HEK293 (cell line): ENCODE measurements around the gene NLGN1.

Experiments
- CTCF ChIA-PET: fragments of 350-600 bp; formaldehyde crosslinking; extraction: SDS; loops from one replicate; lab custom pipeline; 2021; ENCODE audit warnings: antibody characterized with exemption; lab: Yijun Ruan, JAX
- POLR2A ChIA-PET: fragments of 300-600 bp; formaldehyde crosslinking; extraction: SDS; loops from one replicate; lab custom pipeline; 2020; ENCODE audit warnings: antibody characterized with exemption, inconsistent platforms; lab: Yijun Ruan, JAX
- H3K27ac ChIP-seq: fragments of 200-500 bp; sonication (Bioruptor generic); 2 replicates; pipeline ENCODE4 v1.5.1; 2014; ENCODE audit warnings: low read depth, low read length, control low read depth, inconsistent platforms; ENCODE audit errors: extremely low read depth
- H3K36me3 ChIP-seq, 2 experiments: fragments of 200-500 bp in 1 of 2; sonication (Bioruptor generic) in 1 of 2; 1 replicate in 1 of 2; 2 replicates in 1 of 2; pipeline ENCODE4 v1.5.1; 2014 to 2017; ENCODE audit warnings: inconsistent platforms in 2 of 2, low read length in 2 of 2; ENCODE audit not compliant: control insufficient read depth in 2 of 2, insufficient read depth in 1 of 2
- H3K4me1 ChIP-seq: fragments of 200-500 bp; sonication (Bioruptor generic); 2 replicates; pipeline ENCODE4 v1.5.1; 2014; ENCODE audit warnings: mild to moderate bottlenecking, low read length, inconsistent platforms; ENCODE audit not compliant: control insufficient read depth, insufficient read depth
- H3K4me3 ChIP-seq: 2 replicates; pipeline ENCODE4 v1.5.1; 2011; ENCODE audit warnings: low read depth, mild to moderate bottlenecking, control low read depth, low read length, moderate library complexity
- H3K9me3 ChIP-seq: fragments of 200-500 bp; sonication (Bioruptor generic); 2 replicates; pipeline ENCODE4 v1.5.1; 2014; ENCODE audit warnings: low read depth, low read length, inconsistent platforms; ENCODE audit not compliant: control insufficient read depth, insufficient read depth
- BCL11A ChIP-seq: fragments of 450-650 bp; formaldehyde crosslinking; IDR thresholded peaks from 2 replicates; pipeline ENCODE4 v1.5.1; 2016; ENCODE audit warnings: low read depth, missing biosample characterization, missing genetic modification characterization
- BCL11B ChIP-seq: fragments of 450-650 bp; formaldehyde crosslinking; IDR thresholded peaks from 2 replicates; pipeline ENCODE4 v1.5.1; 2016; ENCODE audit warnings: low read depth, missing biosample characterization, missing genetic modification characterization
- GFI1B ChIP-seq: fragments of 450-650 bp; formaldehyde crosslinking; IDR thresholded peaks from 2 replicates; pipeline ENCODE4 v1.5.1; 2016; ENCODE audit warnings: missing biosample characterization, missing genetic modification characterization
- IKZF3 ChIP-seq: fragments of 450-650 bp; IDR thresholded peaks from 2 replicates; pipeline ENCODE4 v1.5.0; 2018; ENCODE audit warnings: missing biosample characterization, mild to moderate bottlenecking, missing genetic modification characterization, moderate library complexity
- KLF16 ChIP-seq: fragments of 450-650 bp; formaldehyde crosslinking; IDR thresholded peaks from 2 replicates; pipeline ENCODE4 v1.5.1; 2017; ENCODE audit warnings: missing biosample characterization, missing genetic modification characterization
- KLF7 ChIP-seq: fragments of 450-650 bp; formaldehyde crosslinking; IDR thresholded peaks from 2 replicates; pipeline ENCODE4 v1.5.1; 2016; ENCODE audit warnings: missing biosample characterization, missing genetic modification characterization, borderline replicate concordance
- MEIS1 ChIP-seq: sonication (generic); formaldehyde crosslinking; IDR thresholded peaks from 2 replicates; pipeline ENCODE4 v1.8.1; 2022; ENCODE audit warnings: missing genetic modification reagents, mild to moderate bottlenecking, borderline replicate concordance
- OSR2 ChIP-seq: fragments of 450-650 bp; formaldehyde crosslinking; IDR thresholded peaks from 2 replicates; pipeline ENCODE4 v1.5.1; 2016; ENCODE audit warnings: missing biosample characterization, missing genetic modification characterization
- OVOL3 ChIP-seq: fragments of 450-650 bp; formaldehyde crosslinking; IDR thresholded peaks from 2 replicates; pipeline ENCODE4 v1.5.1; 2016; ENCODE audit warnings: missing biosample characterization, missing genetic modification characterization
- SCRT1 ChIP-seq: fragments of 450-650 bp; formaldehyde crosslinking; IDR thresholded peaks from 2 replicates; pipeline ENCODE4 v1.5.1; 2016; ENCODE audit warnings: missing biosample characterization, missing genetic modification characterization, borderline replicate concordance
- ZIC2 ChIP-seq: fragments of 450-650 bp; formaldehyde crosslinking; IDR thresholded peaks from 2 replicates; pipeline ENCODE4 v1.5.1; 2016; ENCODE audit warnings: missing biosample characterization, missing genetic modification characterization
- ZNF175 ChIP-seq: fragments of 450-650 bp; formaldehyde crosslinking; IDR thresholded peaks from 2 replicates; pipeline ENCODE4 v1.5.1; 2016; ENCODE audit warnings: missing biosample characterization, missing genetic modification characterization
- ZNF266 ChIP-seq: fragments of 450-650 bp; formaldehyde crosslinking; IDR thresholded peaks from 2 replicates; pipeline ENCODE4 v1.5.1; 2016; ENCODE audit warnings: missing biosample characterization, missing genetic modification characterization, low read depth
- ZNF324 ChIP-seq: fragments of 450-650 bp; formaldehyde crosslinking; IDR thresholded peaks from 2 replicates; pipeline ENCODE4 v1.5.1; 2016; ENCODE audit warnings: missing biosample characterization, missing genetic modification characterization
- ZNF341 ChIP-seq: fragments of 450-650 bp; formaldehyde crosslinking; IDR thresholded peaks from 2 replicates; pipeline ENCODE4; 2016; ENCODE audit warnings: low read depth, missing biosample characterization, missing genetic modification characterization
- ZNF404 ChIP-seq: fragments of 450-650 bp; formaldehyde crosslinking; IDR thresholded peaks from 2 replicates; pipeline ENCODE4 v1.5.1; 2017; ENCODE audit warnings: missing biosample characterization, missing genetic modification characterization
- ZNF544 ChIP-seq: fragments of 450-650 bp; formaldehyde crosslinking; IDR thresholded peaks from 2 replicates; pipeline ENCODE4 v1.5.0; 2017; ENCODE audit warnings: missing biosample characterization, missing genetic modification characterization
- ZNF707 ChIP-seq: fragments of 450-650 bp; formaldehyde crosslinking; IDR thresholded peaks from 2 replicates; pipeline ENCODE4 v1.5.1; 2016; ENCODE audit warnings: missing biosample characterization, missing genetic modification characterization
- ZNF791 ChIP-seq: fragments of 450-650 bp; formaldehyde crosslinking; IDR thresholded peaks from 2 replicates; pipeline ENCODE4 v1.5.1; 2016; ENCODE audit warnings: missing biosample characterization, missing genetic modification characterization
- ZSCAN23 ChIP-seq: fragments of 450-650 bp; formaldehyde crosslinking; IDR thresholded peaks from 2 replicates; pipeline ENCODE4 v1.5.1; 2016; ENCODE audit warnings: missing biosample characterization, missing genetic modification characterization
- TF ChIP-seq, protein P1 (sequence below): fragments of 450-650 bp; formaldehyde crosslinking; IDR thresholded peaks from 2 replicates; pipeline ENCODE4 v1.5.1; 2017; ENCODE audit warnings: missing biosample characterization, missing genetic modification characterization
- TF ChIP-seq, protein P2 (sequence below): fragments of 450-650 bp; formaldehyde crosslinking; IDR thresholded peaks from 2 replicates; pipeline ENCODE4 v1.5.1; 2017; ENCODE audit warnings: missing biosample characterization, missing genetic modification characterization
- TF ChIP-seq, protein P3 (sequence below): fragments of 450-650 bp; formaldehyde crosslinking; IDR thresholded peaks from 2 replicates; pipeline ENCODE4 v1.5.1; 2016; ENCODE audit warnings: missing biosample characterization, missing genetic modification characterization, borderline replicate concordance
- TF ChIP-seq, protein P4 (sequence below): fragments of 450-650 bp; formaldehyde crosslinking; IDR thresholded peaks from 2 replicates; pipeline ENCODE4 v1.5.1; 2017; ENCODE audit warnings: missing biosample characterization, missing genetic modification characterization
- TF ChIP-seq, protein P5 (sequence below): IDR thresholded peaks from 2 replicates; pipeline ENCODE4 v1.6.1; 2011; ENCODE audit warnings: mild to moderate bottlenecking, low read depth, low read length, borderline replicate concordance

The NLGN1 gene

DNA sequence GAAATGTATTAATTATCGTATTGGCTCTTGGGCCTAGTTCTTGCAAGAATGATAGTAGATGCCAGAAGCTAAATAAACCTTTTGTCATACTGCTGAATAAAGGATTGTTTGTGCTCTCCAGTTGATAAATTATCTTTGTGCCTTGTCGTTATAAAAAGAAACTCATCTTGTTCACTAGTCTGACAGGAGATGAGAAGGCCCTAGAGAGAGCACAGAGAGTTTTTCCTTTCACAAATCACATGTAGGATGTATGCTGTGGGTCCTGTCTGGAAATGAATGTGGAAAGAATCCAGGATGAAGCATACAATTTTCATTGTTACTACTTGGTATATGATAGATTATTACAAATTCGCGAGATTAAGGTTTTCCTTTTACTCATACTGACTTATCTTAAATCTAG, 113.0 kb downstream of the NLGN1 start (continued):
- TF ChIP-seq, protein P1, sequence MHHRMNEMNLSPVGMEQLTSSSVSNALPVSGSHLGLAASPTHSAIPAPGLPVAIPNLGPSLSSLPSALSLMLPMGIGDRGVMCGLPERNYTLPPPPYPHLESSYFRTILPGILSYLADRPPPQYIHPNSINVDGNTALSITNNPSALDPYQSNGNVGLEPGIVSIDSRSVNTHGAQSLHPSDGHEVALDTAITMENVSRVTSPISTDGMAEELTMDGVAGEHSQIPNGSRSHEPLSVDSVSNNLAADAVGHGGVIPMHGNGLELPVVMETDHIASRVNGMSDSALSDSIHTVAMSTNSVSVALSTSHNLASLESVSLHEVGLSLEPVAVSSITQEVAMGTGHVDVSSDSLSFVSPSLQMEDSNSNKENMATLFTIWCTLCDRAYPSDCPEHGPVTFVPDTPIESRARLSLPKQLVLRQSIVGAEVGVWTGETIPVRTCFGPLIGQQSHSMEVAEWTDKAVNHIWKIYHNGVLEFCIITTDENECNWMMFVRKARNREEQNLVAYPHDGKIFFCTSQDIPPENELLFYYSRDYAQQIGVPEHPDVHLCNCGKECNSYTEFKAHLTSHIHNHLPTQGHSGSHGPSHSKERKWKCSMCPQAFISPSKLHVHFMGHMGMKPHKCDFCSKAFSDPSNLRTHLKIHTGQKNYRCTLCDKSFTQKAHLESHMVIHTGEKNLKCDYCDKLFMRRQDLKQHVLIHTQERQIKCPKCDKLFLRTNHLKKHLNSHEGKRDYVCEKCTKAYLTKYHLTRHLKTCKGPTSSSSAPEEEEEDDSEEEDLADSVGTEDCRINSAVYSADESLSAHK, result no peak
- TF ChIP-seq ZSCAN23 (tag by site-specific recombination) (no peak), ZNF175 (tag by site-specific recombination) (no peak), GFI1B (tag by site-specific recombination) (no peak), MEIS1 (CRISPR knock-in tag) (no peak)
- TF ChIP-seq, protein P2, sequence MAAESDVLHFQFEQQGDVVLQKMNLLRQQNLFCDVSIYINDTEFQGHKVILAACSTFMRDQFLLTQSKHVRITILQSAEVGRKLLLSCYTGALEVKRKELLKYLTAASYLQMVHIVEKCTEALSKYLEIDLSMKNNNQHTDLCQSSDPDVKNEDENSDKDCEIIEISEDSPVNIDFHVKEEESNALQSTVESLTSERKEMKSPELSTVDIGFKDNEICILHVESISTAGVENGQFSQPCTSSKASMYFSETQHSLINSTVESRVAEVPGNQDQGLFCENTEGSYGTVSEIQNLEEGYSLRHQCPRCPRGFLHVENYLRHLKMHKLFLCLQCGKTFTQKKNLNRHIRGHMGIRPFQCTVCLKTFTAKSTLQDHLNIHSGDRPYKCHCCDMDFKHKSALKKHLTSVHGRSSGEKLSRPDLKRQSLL, result no peak

DNA sequence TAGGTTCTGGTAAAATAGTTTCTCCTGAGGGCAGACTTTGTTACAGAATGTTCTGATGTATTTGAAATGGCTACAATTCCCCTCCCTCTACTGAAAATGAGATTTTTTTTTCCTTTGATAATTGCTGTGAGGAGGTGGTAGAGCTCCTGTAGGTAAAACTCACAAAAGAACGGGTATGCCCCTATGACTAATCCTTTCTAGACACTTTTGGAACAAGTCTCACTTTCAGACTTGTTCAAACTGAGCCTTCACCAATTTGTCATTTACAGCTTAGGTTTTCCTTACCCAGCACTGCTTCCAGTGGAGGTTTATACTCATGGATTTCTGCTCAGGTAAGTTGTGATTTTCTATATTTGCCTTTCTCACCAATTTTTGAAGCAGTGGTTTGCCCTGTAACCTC, 115.6 kb downstream of the NLGN1 start:
- Histone ChIP-seq H3K36me3 (no peaks in the 10 kb centered on the region), H3K4me1 (no peaks in the 10 kb centered on the region), H3K4me3 (no peak overlapping the region), H3K9me3 (no peaks in the 10 kb centered on the region), H3K27ac (no peak overlapping the region)
- ChIA-PET CTCF (interaction anchor here (0.7 kb wide), 1 partner anchor 86 kb away, joined by 3 read pairs; no protein-coding TSS in a partner anchor), POLR2A (no interaction called here)
- TF ChIP-seq SCRT1 (tag by site-specific recombination) (no peak), KLF7 (tag by site-specific recombination) (no peak), BCL11B (tag by site-specific recombination) (no peak), ZNF544 (no peak), ZNF404 (tag by site-specific recombination) (no peak), OSR2 (no peak), ZNF707 (tag by site-specific recombination) (no peak), BCL11A (tag by site-specific recombination) (no peak), ZNF791 (no peak), KLF16 (tag by site-specific recombination) (no peak), ZNF341 (no peak), ZIC2 (tag by site-specific recombination) (no peak), ZNF266 (tag by site-specific recombination) (no peak), IKZF3 (no peak), ZNF324 (tag by site-specific recombination) (no peak), OVOL3 (no peak)
- TF ChIP-seq, protein P3, sequence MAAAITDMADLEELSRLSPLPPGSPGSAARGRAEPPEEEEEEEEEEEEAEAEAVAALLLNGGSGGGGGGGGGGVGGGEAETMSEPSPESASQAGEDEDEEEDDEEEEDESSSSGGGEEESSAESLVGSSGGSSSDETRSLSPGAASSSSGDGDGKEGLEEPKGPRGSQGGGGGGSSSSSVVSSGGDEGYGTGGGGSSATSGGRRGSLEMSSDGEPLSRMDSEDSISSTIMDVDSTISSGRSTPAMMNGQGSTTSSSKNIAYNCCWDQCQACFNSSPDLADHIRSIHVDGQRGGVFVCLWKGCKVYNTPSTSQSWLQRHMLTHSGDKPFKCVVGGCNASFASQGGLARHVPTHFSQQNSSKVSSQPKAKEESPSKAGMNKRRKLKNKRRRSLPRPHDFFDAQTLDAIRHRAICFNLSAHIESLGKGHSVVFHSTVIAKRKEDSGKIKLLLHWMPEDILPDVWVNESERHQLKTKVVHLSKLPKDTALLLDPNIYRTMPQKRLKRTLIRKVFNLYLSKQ, result no peak
- TF ChIP-seq, protein P4, sequence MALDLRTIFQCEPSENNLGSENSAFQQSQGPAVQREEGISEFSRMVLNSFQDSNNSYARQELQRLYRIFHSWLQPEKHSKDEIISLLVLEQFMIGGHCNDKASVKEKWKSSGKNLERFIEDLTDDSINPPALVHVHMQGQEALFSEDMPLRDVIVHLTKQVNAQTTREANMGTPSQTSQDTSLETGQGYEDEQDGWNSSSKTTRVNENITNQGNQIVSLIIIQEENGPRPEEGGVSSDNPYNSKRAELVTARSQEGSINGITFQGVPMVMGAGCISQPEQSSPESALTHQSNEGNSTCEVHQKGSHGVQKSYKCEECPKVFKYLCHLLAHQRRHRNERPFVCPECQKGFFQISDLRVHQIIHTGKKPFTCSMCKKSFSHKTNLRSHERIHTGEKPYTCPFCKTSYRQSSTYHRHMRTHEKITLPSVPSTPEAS (tag by site-specific recombination), result no peak
- TF ChIP-seq, protein P5, sequence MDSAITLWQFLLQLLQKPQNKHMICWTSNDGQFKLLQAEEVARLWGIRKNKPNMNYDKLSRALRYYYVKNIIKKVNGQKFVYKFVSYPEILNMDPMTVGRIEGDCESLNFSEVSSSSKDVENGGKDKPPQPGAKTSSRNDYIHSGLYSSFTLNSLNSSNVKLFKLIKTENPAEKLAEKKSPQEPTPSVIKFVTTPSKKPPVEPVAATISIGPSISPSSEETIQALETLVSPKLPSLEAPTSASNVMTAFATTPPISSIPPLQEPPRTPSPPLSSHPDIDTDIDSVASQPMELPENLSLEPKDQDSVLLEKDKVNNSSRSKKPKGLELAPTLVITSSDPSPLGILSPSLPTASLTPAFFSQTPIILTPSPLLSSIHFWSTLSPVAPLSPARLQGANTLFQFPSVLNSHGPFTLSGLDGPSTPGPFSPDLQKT, result no peak
